HG02642 (cell line): ENCODE results near the gene ALDH18A1.
"Not testable (repeated sequence)": the region's sequence is repeated elsewhere in the genome, so short reads cannot be mapped to it uniquely, and the experiment has no call there.

Experiments
- ATAC-seq: cut with Tn5 transposase; IDR thresholded peaks from one replicate; pipeline ENCODE4 v1.9.1; 2021; ENCODE audit warnings: mild to moderate bottlenecking; ENCODE audit not compliant: unreplicated experiment, poor library complexity

Gene ALDH18A1

GRCh38 chr10:95656291-95657164 is at the start of gene ALDH18A1:
Gene ALDH18A1 (minus strand): TSS chr10:95656711. CDS start chr10:95653377, 3,334 bp downstream.
- ATAC-seq: peak; percentile 93

- ATAC-seq: no peak
These were observed 41.9 kb upstream of the ALDH18A1 start for GRCh38 chr10:95698415-95698814.

DNA sequence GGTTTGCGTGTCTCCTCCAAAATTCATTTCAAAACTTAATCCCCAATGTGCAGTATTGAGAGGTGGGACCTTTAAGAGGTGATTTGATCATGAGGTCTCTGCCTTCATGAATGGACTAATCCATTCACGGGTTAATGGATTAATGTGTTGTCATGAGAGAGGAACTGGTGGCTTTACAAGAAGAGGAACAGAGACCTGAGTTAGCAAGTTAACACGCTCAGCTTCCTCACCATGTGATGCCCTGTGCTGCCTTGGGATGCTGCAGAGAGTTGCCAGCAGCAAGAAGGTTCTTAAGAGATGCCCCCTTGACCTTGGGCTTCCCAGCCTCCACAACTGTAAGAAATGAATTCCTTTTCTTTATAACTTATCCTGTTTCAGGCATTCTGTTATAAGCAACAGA is 40.9 kb upstream of the ALDH18A1 start:
- peak; percentile 16 for ATAC-seq

DNA sequence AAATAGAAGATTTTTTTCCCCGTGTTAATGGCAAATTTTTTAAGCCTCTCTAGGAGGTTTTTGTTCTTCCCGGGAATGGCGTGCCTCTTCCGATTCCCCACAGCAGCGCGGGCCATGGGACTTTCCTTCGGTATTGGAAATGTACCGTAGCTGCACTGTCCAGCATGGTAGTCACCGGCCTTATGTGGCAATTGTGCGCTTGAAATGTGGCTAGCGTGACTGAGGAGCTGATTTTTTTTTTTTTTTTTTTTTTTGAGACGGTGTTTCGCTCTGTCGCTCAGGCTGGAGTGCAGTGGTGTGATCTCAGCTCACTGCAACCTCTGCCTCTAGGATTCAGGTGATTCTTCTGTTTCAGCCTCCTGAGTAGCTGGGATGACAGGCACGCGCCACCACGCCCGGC is 38.2 kb upstream of the ALDH18A1 start:
- ATAC-seq: no peak

- ATAC-seq: peak; percentile 99
These were observed 37.4 kb upstream of the ALDH18A1 start, which contains the start of gene TCTN3 for GRCh38 chr10:95693668-95694534. Gene TCTN3 (minus strand): TSS chr10:95693927. CDS start chr10:95693899, 28 bp downstream.

DNA sequence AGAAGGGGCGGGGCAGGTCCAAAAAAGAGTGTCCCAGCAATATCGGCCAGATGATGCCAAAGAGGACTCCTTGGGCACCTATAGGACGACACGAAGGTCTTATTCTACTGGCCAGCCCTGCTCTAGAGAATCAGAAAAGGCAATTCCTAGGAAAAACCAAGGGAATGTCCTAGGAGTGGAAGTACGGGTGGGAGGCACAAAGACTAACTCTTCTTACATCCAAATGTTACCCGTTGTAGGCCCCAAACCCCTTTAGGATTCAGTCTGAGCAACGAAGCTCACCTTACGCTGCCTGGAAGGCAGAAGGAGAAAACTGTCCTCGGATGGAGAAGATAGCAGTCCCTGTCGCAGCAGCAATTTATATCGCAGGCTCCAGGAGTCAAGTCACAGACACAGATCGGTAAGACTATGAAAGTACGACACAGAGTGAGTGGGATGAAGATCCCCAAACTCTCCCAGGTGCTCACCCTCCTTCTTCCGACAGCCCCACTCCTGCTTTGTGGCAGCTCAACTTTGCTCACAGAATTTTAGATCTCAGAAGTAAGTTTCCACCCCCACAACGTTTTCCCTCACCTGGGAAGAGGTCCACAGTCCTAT is 36.7 kb upstream of the ALDH18A1 start:
- peak; percentile 1 for ATAC-seq

- no peak for ATAC-seq
These were observed 34.8 kb upstream of the ALDH18A1 start for GRCh38 chr10:95691281-95691680.

- no peak for ATAC-seq
These were observed 32.1 kb upstream of the ALDH18A1 start for GRCh38 chr10:95688648-95689047.

DNA sequence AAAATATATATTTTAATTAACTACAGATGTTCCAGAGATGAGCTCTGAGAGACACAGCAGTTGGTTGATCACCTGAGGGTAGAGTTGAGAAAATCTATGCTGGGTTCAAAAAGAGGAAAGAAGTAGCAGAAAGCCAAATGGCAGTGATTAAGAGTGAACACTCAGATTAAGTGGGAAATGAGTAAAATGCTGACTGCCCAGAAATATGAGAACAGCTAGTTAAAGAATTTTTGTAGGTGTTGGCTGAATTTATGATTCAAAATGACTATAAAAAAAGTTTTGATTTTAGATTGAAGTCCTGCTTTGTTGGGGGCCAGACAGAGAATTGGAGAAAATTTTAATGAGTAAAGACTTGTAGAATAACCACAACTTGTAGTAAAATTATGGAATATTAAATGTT is 27.5 kb upstream of the ALDH18A1 start:
- no peak for ATAC-seq

GRCh38 chr10:95675403-95676116 is 19.0 kb upstream of the ALDH18A1 start:
- ATAC-seq: no peak

DNA sequence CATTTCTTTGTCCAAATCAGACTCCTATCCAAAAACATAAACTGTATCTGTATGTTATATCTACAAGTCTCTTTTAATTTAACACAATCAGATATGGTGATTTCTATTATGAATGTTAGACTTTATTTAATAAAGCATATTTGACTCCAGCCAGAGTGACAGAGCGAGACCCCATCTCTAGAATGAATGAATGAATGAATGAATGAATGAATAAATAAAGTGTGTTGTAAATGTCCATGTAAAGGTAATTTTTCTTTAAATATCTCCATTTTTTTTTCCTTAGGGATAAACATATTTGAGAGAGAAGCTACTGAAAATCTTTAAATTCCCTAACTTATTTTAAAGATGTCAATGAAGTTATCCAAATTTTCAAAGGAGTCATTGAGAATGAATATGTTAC is 18.1 kb upstream of the ALDH18A1 start:
- ATAC-seq: no peak

- not testable (repeated sequence) for ATAC-seq
These were observed 16.1 kb upstream of the ALDH18A1 start for GRCh38 chr10:95672641-95673040.

DNA sequence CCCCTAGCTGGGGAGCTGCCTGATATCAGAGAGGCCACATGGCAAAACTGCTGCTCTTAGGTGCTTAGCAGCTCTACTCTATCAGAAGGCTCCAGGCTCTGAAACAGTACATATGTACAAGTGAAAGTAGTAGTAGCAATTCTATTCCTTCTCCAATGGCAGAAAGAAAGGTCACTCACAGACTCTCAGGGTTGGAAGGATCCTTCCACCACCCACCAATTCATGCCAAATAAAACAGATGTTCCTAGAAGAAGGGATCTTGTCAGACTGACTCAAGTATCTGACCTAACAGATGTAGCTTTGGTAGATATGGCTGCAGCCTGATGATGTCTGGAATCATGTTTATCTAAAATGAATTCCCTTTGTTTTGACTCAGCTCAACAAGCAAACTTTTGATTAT is 8.0 kb upstream of the ALDH18A1 start:
- ATAC-seq: no peak

- ATAC-seq: no peak
These were observed 7.0 kb upstream of the ALDH18A1 start for GRCh38 chr10:95663496-95663895.

GRCh38 chr10:95661818-95662217 is 5.3 kb upstream of the ALDH18A1 start:
- no peak for ATAC-seq

DNA sequence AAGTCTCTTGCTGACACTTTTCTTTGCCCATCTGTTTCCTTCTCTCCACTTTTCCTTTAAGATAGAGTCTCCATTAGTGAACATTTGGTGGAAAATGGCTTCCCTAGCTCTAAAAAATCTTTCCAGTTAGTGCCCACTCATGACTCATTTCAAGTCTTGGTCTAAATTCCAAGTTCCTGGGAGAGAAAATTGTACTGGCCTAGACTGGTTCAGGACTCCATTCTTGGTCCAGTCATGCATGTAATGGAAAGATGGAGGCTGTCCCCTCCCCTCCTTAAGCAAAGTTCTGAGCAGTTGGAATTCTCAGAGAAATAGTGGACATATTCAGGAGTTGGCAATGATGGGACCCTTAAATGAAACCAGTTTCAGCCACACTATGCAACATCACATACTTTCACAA is 3.8 kb upstream of the ALDH18A1 start:
- ATAC-seq: no peak

GRCh38 chr10:95657250-95657649 is 739 bp upstream of the ALDH18A1 start:
- ATAC-seq: no peak

GRCh38 chr10:95655571-95656290 is 780 bp downstream of the ALDH18A1 start:
- ATAC-seq: peak; percentile 14

- ATAC-seq: no peak
These were observed 2.6 kb downstream of the ALDH18A1 start for GRCh38 chr10:95653895-95654294.
